OCI-LY7 (cell line): ENCODE measurements around the gene TSHZ2. TPM values are rescaled to one million over a fixed set of nuclear protein-coding genes. Genes with fewer than 3 reads are reported as not detected.

Experiments
- BruUV-seq: library from RNA; stranded (reverse); fragments of 400-500 nt; replicated peaks from 2 replicates; lab custom pipeline; 2021; lab: Mats Ljungman, UMichigan
- CTCF ChIA-PET: fragments of 300-600 bp; sonication (Branson Sonifier 250); formaldehyde crosslinking; loops from one replicate; lab custom pipeline; 2022; ENCODE audit warnings: antibody characterized with exemption; ENCODE audit not compliant: unreplicated experiment; lab: Charles Lee
- POLR2A ChIA-PET: fragments of 300-600 bp; sonication (Branson Sonifier 250); formaldehyde crosslinking; loops from one replicate; lab custom pipeline; 2022; ENCODE audit warnings: antibody characterized with exemption; lab: Charles Lee
- DNase-seq: peaks from one replicate; pipeline ENCODE4 v3.0.0-alpha.2; 2015; ENCODE audit warnings: low spot score
- H2AFZ ChIP-seq: fragments of 200-600 bp; sonication (generic), shearing (Covaris generic); 2 replicates; pipeline ENCODE4 v1.6.1; 2014; ENCODE audit warnings: mild to moderate bottlenecking, antibody characterized with exemption, low read length, moderate library complexity
- H3K27ac ChIP-seq: fragments of 200-600 bp; sonication (generic); 2 replicates; pipeline ENCODE4 v1.5.1; 2014; ENCODE audit warnings: mixed run types, low read depth, mild to moderate bottlenecking, moderate library complexity, low read length, inconsistent platforms; ENCODE audit not compliant: poor library complexity, severe bottlenecking
- H3K36me3 ChIP-seq: fragments of 200-600 bp; sonication (generic); 2 replicates; pipeline ENCODE4 v1.6.1; 2014; ENCODE audit warnings: mild to moderate bottlenecking, antibody characterized with exemption, low read length, moderate library complexity, mixed read lengths; ENCODE audit not compliant: insufficient read depth
- H3K4me1 ChIP-seq: fragments of 200-600 bp; sonication (generic); 2 replicates; pipeline ENCODE4 v1.5.1; 2014; ENCODE audit warnings: mild to moderate bottlenecking, low read length; ENCODE audit not compliant: insufficient read depth, poor library complexity, severe bottlenecking
- H3K4me2 ChIP-seq: fragments of 200-600 bp; sonication (generic); 2 replicates; pipeline ENCODE4 v1.6.1; 2014; ENCODE audit warnings: mild to moderate bottlenecking, low read length
- H3K4me3 ChIP-seq: fragments of 200-600 bp; sonication (generic); 2 replicates; pipeline ENCODE4 v1.5.1; 2014; ENCODE audit warnings: mild to moderate bottlenecking, low read depth, low read length; ENCODE audit not compliant: poor library complexity, severe bottlenecking
- H3K79me2 ChIP-seq: fragments of 200-600 bp; sonication (generic); 2 replicates; pipeline ENCODE4 v1.6.1; 2016; ENCODE audit warnings: low read depth, mild to moderate bottlenecking, low read length, moderate library complexity, mixed read lengths; ENCODE audit not compliant: insufficient read depth
- H3K9me2 ChIP-seq: fragments of 200-600 bp; sonication (generic); 2 replicates; pipeline ENCODE4 v1.6.1; 2016; ENCODE audit warnings: mild to moderate bottlenecking, low read length, mixed read lengths; ENCODE audit not compliant: insufficient read depth
- H3K9me3 ChIP-seq: fragments of 200-600 bp; sonication (generic); 2 replicates; pipeline ENCODE4 v1.6.1; 2014; ENCODE audit warnings: mild to moderate bottlenecking, mixed run types, low read length, mixed read lengths
- H4K20me1 ChIP-seq: fragments of 200-600 bp; sonication (generic); 2 replicates; pipeline ENCODE4 v1.6.1; 2014; ENCODE audit warnings: mild to moderate bottlenecking, antibody characterized with exemption, low read length, moderate library complexity, mixed read lengths; ENCODE audit not compliant: insufficient read depth
- CTCF ChIP-seq: fragments of 200-600 bp; sonication (generic); conservative IDR thresholded peaks from 2 replicates; pipeline ENCODE4 v1.5.1; 2014; ENCODE audit warnings: mild to moderate bottlenecking, antibody characterized with exemption, low read length, moderate library complexity, mixed read lengths
- EZH2phosphoT487 ChIP-seq: fragments of 200-600 bp; sonication (generic); IDR thresholded peaks from 2 replicates; pipeline ENCODE4 v1.6.1; 2018; ENCODE audit warnings: low read depth, borderline replicate concordance, mild to moderate bottlenecking, mixed run types, antibody characterized with exemption, low read length, moderate library complexity, mixed read lengths
- intact Hi-C: fragments of 100-400 bp; cut with micrococcal nuclease; formaldehyde crosslinking; loops from one replicate; pipeline ENCODE4 v1.10.0; 2022; ENCODE audit not compliant: unreplicated experiment
- total RNA-seq, 2 experiments: library from RNA; depleted of rRNA in 1 of 2; stranded (reverse); fragments of >200 nt in 1 of 2; shearing (Covaris generic) in 1 of 2; gene quantifications; 2 replicates each; pipeline ENCODE4 v1.2.3, GENCODE V29; 2014 to 2022

TSHZ2 gene
- total RNA-seq, 2 experiments from 2014 or later, result not detected

- Histone ChIP-seq H3K27ac (no peak overlapping the region), H3K4me2 (no peak overlapping the region), H3K36me3 (no peaks in the 10 kb centered on the region), H4K20me1 (no peaks in the 10 kb centered on the region), H3K9me3 (no peaks in the 10 kb centered on the region), H3K9me2 (no peaks in the 10 kb centered on the region), H2AFZ (no peak overlapping the region), H3K79me2 (no peaks in the 10 kb centered on the region), H3K4me1 (no peaks in the 10 kb centered on the region), H3K4me3 (no peak overlapping the region)
- ChIA-PET CTCF (no interaction called here), POLR2A (interaction anchor here (0.6 to 1.0 kb wide), 4 partner anchors 22 to 1297 kb away, joined by 3 to 4 read pairs (median 3); no protein-coding TSS in a partner anchor)
- TF ChIP-seq EZH2phosphoT487 (no peak), CTCF (no peak)
- intact Hi-C loops, result no loop called here
- no peak for DNase-seq
- no TSS peak for BruUV-seq
These were observed 48.8 kb upstream of the TSHZ2 start for GRCh38 chr20:52923123-52923937.

GRCh38 chr20:52924411-52925271 is 47.5 kb upstream of the TSHZ2 start:
- Histone ChIP-seq H3K79me2 (no peaks in the 10 kb centered on the region), H3K4me1 (no peaks in the 10 kb centered on the region), H2AFZ (peak overlapping the region; percentile 45), H3K27ac (no peak overlapping the region), H4K20me1 (no peaks in the 10 kb centered on the region), H3K9me3 (no peaks in the 10 kb centered on the region), H3K9me2 (no peaks in the 10 kb centered on the region), H3K4me3 (no peak overlapping the region), H3K4me2 (no peak overlapping the region), H3K36me3 (no peaks in the 10 kb centered on the region)
- DNase-seq, result no peak
- POLR2A ChIA-PET, result interaction anchor here (0.6 to 1.0 kb wide), 4 partner anchors 23 to 1298 kb away, joined by 3 to 4 read pairs (median 3); no protein-coding TSS in a partner anchor
- TF ChIP-seq CTCF, result no peak
- no peak for TF ChIP-seq EZH2phosphoT487
- CTCF ChIA-PET, result no interaction called here
- BruUV-seq, result no TSS peak
- intact Hi-C loops, result no loop called here
